ENCODE data around the gene UNC119. TPM values are rescaled to one million over a fixed set of nuclear protein-coding genes. Genes with fewer than 3 reads are reported as not detected.

UNC119 gene
- total RNA-seq, 1 experiment from 2014 or later: 68.4 TPM

- TF ChIP-seq CTCF (conservative IDR thresholded peaks at IDR 0.05; ENCODE audit: low read depth, low read length) (no peak), EZH2phosphoT487 (IDR thresholded peaks at IDR 0.05; ENCODE audit: borderline replicate concordance, low read length) (no peak)
- POLR2A ChIA-PET (ENCODE audit: unreplicated experiment): interaction anchor here (0.7 kb wide), 1 partner anchor 90 kb away, joined by 3 read pairs; no protein-coding TSS in a partner anchor
- Histone ChIP-seq H3K4me3 (ENCODE audit: low read length) (peak overlapping the region; percentile 83), H3K4me1 (ENCODE audit: insufficient read depth, low read length) (0 out of 2 replicates have a peak, but pooled peaks cover 8% of the 10 kb centered on the region), H3K27me3 (ENCODE audit: low read length) (no peaks in the 10 kb centered on the region), H3F3A (ENCODE audit: low read length, unreplicated experiment) (no peaks in the 10 kb centered on the region), H3K79me2 (ENCODE audit: low read length) (peaks cover 10% of the 10 kb centered on the region; the same call in 1 of the 2 replicates), H3K27ac (ENCODE audit: low read length) (no peak overlapping the region), H3K4me2 (ENCODE audit: low read length) (peak overlapping the region; percentile 94), H3K9me3 (ENCODE audit: low read length) (no peaks in the 10 kb centered on the region), H2AFZ (ENCODE audit: low read length) (peak overlapping the region; percentile 63; the same call in 1 of the 2 replicates), H4K20me1 (ENCODE audit: low read length) (no peaks in the 10 kb centered on the region), H3K9ac (ENCODE audit: low read length) (peak overlapping the region; percentile 67; the same call in 1 of the 2 replicates), H3K9me2 (replicated peaks; ENCODE audit: low read length) (no peaks in the 10 kb centered on the region), H3K36me3 (ENCODE audit: low read depth, low read length) (no peaks in the 10 kb centered on the region; the same call in none of the 2 replicates)
- ATAC-seq: peak; percentile 52
- BruUV-seq (replicated peaks): no TSS peak
- intact Hi-C loops (cut with micrococcal nuclease): no loop called here
- no peak for DNase-seq
- CTCF ChIA-PET: interaction anchor here (0.5 kb wide), 1 partner anchor 25 kb away, joined by 3 read pairs; the partner anchor contains the start of gene ALDOC
Observed at GRCh38 chr17:28551421-28552175, 826 bp downstream of the UNC119 start.

GRCh38 chr17:28550858-28551257, 1.6 kb downstream of the UNC119 start:
- H3K27me3 ChIP-seq (ENCODE audit: low read length): no peaks in the 10 kb centered on the region
- ATAC-seq (no peak), DNase-seq (no peak)
- H4K20me1 ChIP-seq (ENCODE audit: low read length): no peaks in the 10 kb centered on the region
- H3K9me3 ChIP-seq (ENCODE audit: low read length): no peaks in the 10 kb centered on the region
- intact Hi-C loops (cut with micrococcal nuclease): no loop called here
- H3F3A ChIP-seq (ENCODE audit: low read length, unreplicated experiment): no peaks in the 10 kb centered on the region
- ChIA-PET CTCF (no interaction called here), POLR2A (ENCODE audit: unreplicated experiment) (no interaction called here)
- peak overlapping the region; percentile 94 for H3K4me2 ChIP-seq (ENCODE audit: low read length)
- H3K79me2 ChIP-seq (ENCODE audit: low read length): peaks cover 10% of the 10 kb centered on the region; the same call in 1 of the 2 replicates
- no peak overlapping the region for H3K9ac ChIP-seq (ENCODE audit: low read length)
- no peak for TF ChIP-seq EZH2 (IDR thresholded peaks at IDR 0.05; ENCODE audit: low read length, unreplicated experiment)
- TF ChIP-seq CTCF (conservative IDR thresholded peaks at IDR 0.05; ENCODE audit: low read depth, low read length): no peak
- no peak for TF ChIP-seq EZH2phosphoT487 (IDR thresholded peaks at IDR 0.05; ENCODE audit: borderline replicate concordance, low read length)
- no TSS peak for BruUV-seq (replicated peaks)
- H2AFZ ChIP-seq (ENCODE audit: low read length): no peak overlapping the region
- no peaks in the 10 kb centered on the region for H3K9me2 ChIP-seq (replicated peaks; ENCODE audit: low read length)
- H3K36me3 ChIP-seq (ENCODE audit: low read depth, low read length): no peaks in the 10 kb centered on the region; the same call in 1 of the 2 replicates
- no peak overlapping the region for H3K27ac ChIP-seq (ENCODE audit: low read length)
- H3K4me3 ChIP-seq (ENCODE audit: low read length): no peak overlapping the region; the same call in 1 of the 2 replicates
- 0 out of 2 replicates have a peak, but pooled peaks cover 8% of the 10 kb centered on the region for H3K4me1 ChIP-seq (ENCODE audit: insufficient read depth, low read length)
